ENCODE results near the gene FBXO42.

The FBXO42 gene

GRCh38 chr1:16204634-16205333, 147.5 kb downstream of the FBXO42 start:
- H3K4me3 Mint-ChIP-seq = peak overlapping the region; percentile 63
- H3K36me3 Mint-ChIP-seq = peaks cover 5% of the 10 kb centered on the region
- peaks cover 19% of the 10 kb centered on the region for H3K4me1 Mint-ChIP-seq
- peak; percentile 63 for DNase-seq
- no peak overlapping the region for H3K27ac Mint-ChIP-seq
- H3K9me3 Mint-ChIP-seq = no peaks in the 10 kb centered on the region
- CTCF ChIA-PET = interaction anchor here (0.6 to 7.5 kb wide), 13 partner anchors 13 to 172 kb away, joined by 3 to 53 read pairs (median 4); partner anchors contain the start of gene CPLANE2
- H3K27me3 Mint-ChIP-seq = no peaks in the 10 kb centered on the region

GRCh38 chr1:16204216-16204615, 148.1 kb downstream of the FBXO42 start:
- Mint-ChIP-seq H3K4me1 (peaks cover 22% of the 10 kb centered on the region), H3K4me3 (no peak overlapping the region), H3K36me3 (peaks cover 5% of the 10 kb centered on the region), H3K9me3 (no peaks in the 10 kb centered on the region), H3K27me3 (no peaks in the 10 kb centered on the region), H3K27ac (no peak overlapping the region)
- DNase-seq = no peak
- CTCF ChIA-PET = interaction anchor here (0.6 to 7.5 kb wide), 10 partner anchors 13 to 172 kb away, joined by 3 to 53 read pairs (median 4); no protein-coding TSS in a partner anchor

- H3K4me1 Mint-ChIP-seq = peaks cover 23% of the 10 kb centered on the region
- H3K27ac Mint-ChIP-seq = no peak overlapping the region
- CTCF ChIA-PET = interaction anchor here (0.8 to 7.5 kb wide), 8 partner anchors 11 to 160 kb away, joined by 3 to 53 read pairs (median 5); no protein-coding TSS in a partner anchor
Measured at GRCh38 chr1:16203550-16203949, 148.7 kb downstream of the FBXO42 start.

GRCh38 chr1:16202281-16203210, 149.7 kb downstream of the FBXO42 start:
- no peak for DNase-seq
- H3K4me3 Mint-ChIP-seq = no peak overlapping the region

More at GRCh38 chr1:16203550-16203949, 148.7 kb downstream of the FBXO42 start:
- Mint-ChIP-seq H3K27me3 (no peaks in the 10 kb centered on the region), H3K36me3 (peaks cover 5% of the 10 kb centered on the region), H3K9me3 (no peaks in the 10 kb centered on the region), H3K4me3 (no peak overlapping the region)
- no peak for DNase-seq

GRCh38 chr1:16199700-16200099, 152.6 kb downstream of the FBXO42 start:
- peaks cover 1% of the 10 kb centered on the region for H3K27me3 Mint-ChIP-seq

More at GRCh38 chr1:16202281-16203210, 149.7 kb downstream of the FBXO42 start:
- peaks cover 23% of the 10 kb centered on the region for H3K4me1 Mint-ChIP-seq
- no peaks in the 10 kb centered on the region for H3K9me3 Mint-ChIP-seq
- H3K27me3 Mint-ChIP-seq = no peaks in the 10 kb centered on the region
- peaks cover 5% of the 10 kb centered on the region for H3K36me3 Mint-ChIP-seq
- H3K27ac Mint-ChIP-seq = no peak overlapping the region
- CTCF ChIA-PET = interaction anchor here (0.8 to 7.5 kb wide), 5 partner anchors 10 to 161 kb away, joined by 3 to 53 read pairs (median 5); no protein-coding TSS in a partner anchor

GRCh38 chr1:16199157-16199501, 153.2 kb downstream of the FBXO42 start:
- H3K27ac Mint-ChIP-seq = no peak overlapping the region
- CTCF ChIA-PET = interaction anchor here (7.5 kb wide), 1 partner anchor 45 kb away, joined by 53 read pairs; no protein-coding TSS in a partner anchor

More at GRCh38 chr1:16199700-16200099, 152.6 kb downstream of the FBXO42 start:
- H3K36me3 Mint-ChIP-seq = peaks cover 4% of the 10 kb centered on the region
- CTCF ChIA-PET = interaction anchor here (1.1 to 7.5 kb wide), 2 partner anchors 44 to 115 kb away, joined by 5 to 53 read pairs; no protein-coding TSS in a partner anchor
- no peak overlapping the region for H3K4me3 Mint-ChIP-seq
- H3K4me1 Mint-ChIP-seq = peaks cover 5% of the 10 kb centered on the region
- H3K9me3 Mint-ChIP-seq = no peaks in the 10 kb centered on the region
- H3K27ac Mint-ChIP-seq = no peak overlapping the region
- no peak for DNase-seq

GRCh38 chr1:16198444-16199156, 153.7 kb downstream of the FBXO42 start:
- CTCF ChIA-PET = interaction anchor here (7.5 kb wide), 1 partner anchor 45 kb away, joined by 53 read pairs; no protein-coding TSS in a partner anchor
- H3K27ac Mint-ChIP-seq = no peak overlapping the region

More at GRCh38 chr1:16199157-16199501, 153.2 kb downstream of the FBXO42 start:
- DNase-seq = no peak
- H3K27me3 Mint-ChIP-seq = peaks cover 6% of the 10 kb centered on the region
- H3K4me3 Mint-ChIP-seq = no peak overlapping the region
- peaks cover 4% of the 10 kb centered on the region for H3K36me3 Mint-ChIP-seq
- H3K9me3 Mint-ChIP-seq = no peaks in the 10 kb centered on the region
- H3K4me1 Mint-ChIP-seq = peaks cover 4% of the 10 kb centered on the region

GRCh38 chr1:16196874-16197273, 155.4 kb downstream of the FBXO42 start:
- DNase-seq = no peak
- Mint-ChIP-seq H3K27me3 (peaks cover 6% of the 10 kb centered on the region), H3K4me1 (peaks cover 4% of the 10 kb centered on the region), H3K4me3 (no peak overlapping the region), H3K36me3 (no peaks in the 10 kb centered on the region), H3K9me3 (no peaks in the 10 kb centered on the region), H3K27ac (no peak overlapping the region)
- CTCF ChIA-PET = interaction anchor here (1.5 kb wide), 1 partner anchor 111 kb away, joined by 5 read pairs; no protein-coding TSS in a partner anchor

More at GRCh38 chr1:16198444-16199156, 153.7 kb downstream of the FBXO42 start:
- no peaks in the 10 kb centered on the region for H3K9me3 Mint-ChIP-seq
- H3K36me3 Mint-ChIP-seq = peaks cover 4% of the 10 kb centered on the region
- no peak overlapping the region for H3K4me3 Mint-ChIP-seq
- peaks cover 4% of the 10 kb centered on the region for H3K4me1 Mint-ChIP-seq
- no peak for DNase-seq
- H3K27me3 Mint-ChIP-seq = peaks cover 6% of the 10 kb centered on the region
